ENCODE data around the gene PTPRJ.

The PTPRJ gene

GRCh38 chr11:47997063-47998053, 17.0 kb downstream of the PTPRJ start:
- no peak for DNase-seq

- DNase-seq = no peak
Measured at GRCh38 chr11:47998345-47998732, 18.0 kb downstream of the PTPRJ start.

- DNase-seq = no peak
Measured at GRCh38 chr11:47998733-47999359, 18.5 kb downstream of the PTPRJ start.

- DNase-seq = no peak
Measured at GRCh38 chr11:48000432-48000831, 20.1 kb downstream of the PTPRJ start.

GRCh38 chr11:48001438-48002021, 21.2 kb downstream of the PTPRJ start:
- peak; percentile 35 to 68 (median 62) for DNase-seq

GRCh38 chr11:48002561-48002960, 22.2 kb downstream of the PTPRJ start:
- DNase-seq = no peak

- DNase-seq = no peak
Measured at GRCh38 chr11:48003926-48004325, 23.6 kb downstream of the PTPRJ start.

- DNase-seq = no peak
Measured at GRCh38 chr11:48004456-48004855, 24.1 kb downstream of the PTPRJ start.

- DNase-seq = no peak
Measured at GRCh38 chr11:48005136-48005535, 24.8 kb downstream of the PTPRJ start.

- DNase-seq = no peak
Measured at GRCh38 chr11:48005831-48006270, 25.5 kb downstream of the PTPRJ start.

GRCh38 chr11:48006301-48006992, 26.1 kb downstream of the PTPRJ start:
- DNase-seq = peak in 1 of 4 experiments; percentile 21

- no peak for DNase-seq
Measured at GRCh38 chr11:48007677-48008076, 27.3 kb downstream of the PTPRJ start.

GRCh38 chr11:48008951-48009270, 28.6 kb downstream of the PTPRJ start:
- peak in 1 of 4 experiments; percentile 40 for DNase-seq

- no peak for DNase-seq
Measured at GRCh38 chr11:48011102-48011797, 30.9 kb downstream of the PTPRJ start.

- peak in 1 of 4 experiments; percentile 43 for DNase-seq
Measured at GRCh38 chr11:48011798-48012391, 31.5 kb downstream of the PTPRJ start.

GRCh38 chr11:48013269-48013901, 33.0 kb downstream of the PTPRJ start:
- peak in 1 of 4 experiments; percentile 18 for DNase-seq

GRCh38 chr11:48014917-48015316, 34.6 kb downstream of the PTPRJ start:
- DNase-seq = no peak

- no peak for DNase-seq
Measured at GRCh38 chr11:48017105-48017830, 36.9 kb downstream of the PTPRJ start.

- DNase-seq = no peak
Measured at GRCh38 chr11:48017831-48018527, 37.6 kb downstream of the PTPRJ start.
